Natural killer cell treated with Interleukin-12 subunit alpha and Interleukin-12 subunit beta and Interleukin-15 and Interleukin-18, amount 100 ng/mL, for 72 hours (primary cell): Measurements from ENCODE around the gene PDZRN4. TPM values are rescaled to one million over a fixed set of nuclear protein-coding genes. Genes with fewer than 3 reads are reported as not detected.
"Not testable (repeated sequence)": the region's sequence is repeated elsewhere in the genome, so short reads cannot be mapped to it uniquely, and the experiment has no call there.

Source experiments
- ATAC-seq, 2 donors: fragments of 150-1000 bp; cut with Tn5 transposase in 1 of 2; sonication (Bioruptor Pico), chemical (Tn5 transposase) in 1 of 2; 2 replicates each; pipeline ENCODE4 v1.10.0; 2021
- DNase-seq: peaks from one replicate; pipeline ENCODE4 v3.0.0; 2022; ENCODE audit warnings: low spot score
- H3K27ac Mint-ChIP-seq, 2 donors: 1 replicate in 1 of 2; 2 replicates in 1 of 2; pipeline ENCODE4 v1.8.0; 2022; ENCODE audit warnings: mixed read lengths in 2 of 2, mild to moderate bottlenecking in 1 of 2, moderate library complexity in 1 of 2
- H3K27me3 Mint-ChIP-seq, 2 donors: 1 replicate in 1 of 2; 2 replicates in 1 of 2; pipeline ENCODE4 v1.8.0; 2022; ENCODE audit warnings: mixed read lengths in 2 of 2
- H3K36me3 Mint-ChIP-seq: one replicate; pipeline ENCODE4 v1.8.0; 2022; ENCODE audit warnings: mixed read lengths
- H3K4me1 Mint-ChIP-seq, 2 donors: 1 replicate in 1 of 2; 2 replicates in 1 of 2; pipeline ENCODE4 v1.8.0; 2022; ENCODE audit warnings: low read depth in 2 of 2, mixed read lengths in 2 of 2, mild to moderate bottlenecking in 1 of 2
- H3K4me3 Mint-ChIP-seq: one replicate; pipeline ENCODE4 v1.8.0; 2022; ENCODE audit warnings: mixed read lengths
- H3K9me3 Mint-ChIP-seq: 2 replicates; pipeline ENCODE4 v1.8.0; 2022; ENCODE audit warnings: mixed read lengths
- total RNA-seq, 2 donors: library from RNA; stranded (reverse); gene quantifications; one replicate each; pipeline ENCODE4 v1.2.3, GENCODE V29; 2022

Gene PDZRN4
- total RNA-seq, 2 donors from 2014 or later, result not detected

DNA sequence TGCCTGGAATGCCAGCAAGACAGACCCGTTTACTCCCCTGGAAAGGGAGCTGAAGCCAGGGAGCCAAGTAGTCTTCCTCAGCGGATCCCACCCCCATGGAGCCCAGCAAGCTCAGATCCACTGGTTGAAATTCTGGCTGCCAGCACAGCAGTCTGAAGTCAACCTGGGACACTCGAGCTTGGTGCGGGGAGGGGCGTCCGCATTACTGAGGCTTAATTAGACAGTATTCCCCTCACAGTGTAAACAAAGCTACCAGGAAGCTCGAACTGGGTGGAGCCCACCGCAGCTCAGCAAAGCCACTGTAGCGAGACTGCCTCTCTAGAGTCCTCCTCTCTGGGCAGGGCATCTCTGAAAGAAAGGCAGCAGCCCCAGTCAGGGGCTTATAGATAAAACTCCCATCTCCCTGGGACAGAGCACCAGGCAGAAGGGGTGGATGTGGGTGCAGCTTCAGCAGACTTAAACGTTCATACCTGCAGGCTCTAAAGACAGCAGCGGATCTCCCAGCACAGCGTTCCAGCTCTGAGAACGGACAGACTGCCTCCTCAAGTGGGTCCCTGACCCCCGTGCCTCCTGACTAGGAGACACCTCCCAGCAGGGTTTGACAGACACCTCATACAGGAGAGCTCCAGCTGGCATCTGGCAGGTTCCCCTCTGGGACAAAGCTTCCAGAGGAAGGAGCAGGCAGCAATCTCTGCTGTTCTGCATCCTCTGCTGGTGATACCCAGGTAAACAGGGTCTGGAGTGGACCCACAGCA is 92.4 kb downstream of the PDZRN4 start:
- not testable (repeated sequence) for DNase-seq, H3K36me3 Mint-ChIP-seq, H3K27me3 Mint-ChIP-seq, ATAC-seq, H3K9me3 Mint-ChIP-seq, H3K4me3 Mint-ChIP-seq, H3K4me1 Mint-ChIP-seq, H3K27ac Mint-ChIP-seq

DNA sequence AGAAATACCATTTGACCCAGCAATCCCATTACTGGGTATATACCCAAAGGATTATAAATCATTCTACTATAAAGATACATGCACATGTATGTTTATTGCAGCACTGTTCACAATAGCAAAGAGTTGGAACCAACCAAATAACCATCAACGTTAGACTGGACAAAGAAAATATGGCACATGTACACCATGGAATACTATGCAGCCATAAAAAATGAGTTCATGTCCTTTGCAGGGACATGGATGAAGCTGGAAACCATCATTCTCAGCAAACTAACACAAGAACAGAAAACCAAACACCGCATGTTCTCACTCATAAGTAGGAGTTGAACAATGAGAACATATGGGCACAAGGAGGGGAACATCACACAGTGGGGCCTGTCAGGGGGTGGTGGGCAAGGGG is 97.3 kb downstream of the PDZRN4 start:
- not testable (repeated sequence) for ATAC-seq, H3K9me3 Mint-ChIP-seq, H3K27ac Mint-ChIP-seq, H3K4me3 Mint-ChIP-seq, DNase-seq, H3K27me3 Mint-ChIP-seq, H3K36me3 Mint-ChIP-seq, H3K4me1 Mint-ChIP-seq

DNA sequence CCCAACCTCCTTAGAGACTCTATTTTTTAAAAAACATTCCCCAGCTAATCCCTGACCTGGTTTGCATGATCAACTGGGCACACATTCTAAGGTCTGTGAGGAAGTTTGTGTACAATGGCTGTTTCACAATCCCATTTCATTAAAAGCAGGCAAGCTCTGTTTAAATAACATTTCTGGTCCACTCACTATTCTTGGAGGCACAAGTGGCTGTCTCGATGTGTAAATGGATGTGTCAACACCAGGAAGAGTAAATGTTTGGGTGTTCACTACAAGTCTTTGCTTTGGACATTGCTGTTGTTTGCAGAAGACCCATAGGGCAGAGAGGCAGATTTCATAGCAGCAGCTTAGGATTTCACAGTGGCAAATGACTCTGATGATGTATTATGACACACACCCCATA is 98.3 kb downstream of the PDZRN4 start:
- DNase-seq, result no peak
- Mint-ChIP-seq H3K4me3 (no peak overlapping the region), H3K4me1 (no peaks in the 10 kb centered on the region), H3K36me3 (no peaks in the 10 kb centered on the region), H3K27me3 (no peaks in the 10 kb centered on the region), H3K9me3 (no peaks in the 10 kb centered on the region), H3K27ac (no peak overlapping the region)
- ATAC-seq, result no peak

DNA sequence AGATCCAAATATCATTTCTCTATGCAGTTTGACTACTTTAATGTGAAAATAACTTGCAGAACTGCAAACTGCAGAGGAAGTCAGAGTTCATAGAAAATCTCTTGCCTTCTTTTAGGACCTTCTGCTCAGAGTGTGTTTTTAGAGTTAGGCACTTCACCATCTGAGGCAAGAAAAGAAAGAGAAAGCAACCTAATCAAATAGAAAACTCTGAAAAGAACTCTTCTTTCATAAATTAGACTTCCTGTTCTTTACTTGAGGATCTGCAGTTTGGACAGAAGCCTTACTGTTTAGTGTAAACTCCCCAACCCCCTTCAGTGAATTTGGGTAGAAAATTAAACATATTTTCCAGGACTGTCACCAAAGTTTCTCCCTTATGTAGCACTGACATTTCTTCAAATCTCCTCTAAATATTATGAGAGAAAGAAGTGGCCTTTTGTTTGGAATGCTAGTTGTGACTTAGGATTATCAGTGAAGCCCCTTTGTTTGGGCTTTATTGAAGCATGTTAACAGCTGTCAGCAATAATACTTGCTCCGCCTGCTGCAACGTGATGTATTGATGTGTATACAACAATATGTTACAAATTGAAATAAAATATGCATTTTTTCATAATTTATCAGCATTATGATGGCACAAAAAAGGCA is 99.5 kb downstream of the PDZRN4 start:
- Mint-ChIP-seq H3K9me3 (no peaks in the 10 kb centered on the region), H3K27me3 (no peaks in the 10 kb centered on the region), H3K4me3 (no peak overlapping the region), H3K4me1 (no peaks in the 10 kb centered on the region), H3K27ac (no peak overlapping the region), H3K36me3 (no peaks in the 10 kb centered on the region)
- no peak for DNase-seq
- ATAC-seq, result no peak

DNA sequence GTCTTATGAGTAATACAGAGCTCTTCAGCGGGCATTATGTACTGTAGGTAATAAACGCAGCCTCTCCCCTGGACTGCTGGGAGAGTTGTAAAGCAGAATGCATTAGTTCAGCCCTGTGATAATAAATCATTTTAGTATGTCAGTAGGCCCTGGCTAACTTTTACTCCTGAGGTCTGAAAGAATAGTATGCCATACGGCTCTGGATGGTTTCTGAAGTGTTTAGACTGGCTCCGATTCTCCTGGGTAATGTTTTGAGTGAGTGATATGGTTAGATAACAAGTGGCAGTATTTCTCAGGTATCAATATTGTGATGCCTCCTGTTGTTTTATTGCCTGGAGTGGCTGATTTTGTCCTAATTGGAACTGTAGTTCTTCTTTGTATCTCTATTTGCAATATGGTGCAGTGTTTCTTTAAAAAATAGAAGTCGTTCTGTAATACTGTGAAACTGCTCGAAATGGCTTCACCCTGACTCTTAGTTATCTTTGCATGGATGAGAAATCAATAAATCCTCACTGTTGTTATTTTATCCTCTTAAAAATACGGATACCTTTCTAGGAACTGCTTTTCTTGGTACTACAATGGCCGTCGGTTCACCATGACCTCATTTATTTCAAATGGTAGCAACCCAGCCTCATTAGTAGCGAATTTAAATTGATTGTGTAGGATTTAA is 100.2 kb downstream of the PDZRN4 start:
- H3K36me3 Mint-ChIP-seq, result no peaks in the 10 kb centered on the region
- ATAC-seq (no peak), DNase-seq (no peak)
- H3K4me3 Mint-ChIP-seq, result no peak overlapping the region
- no peak overlapping the region for H3K27ac Mint-ChIP-seq
- no peaks in the 10 kb centered on the region for H3K4me1 Mint-ChIP-seq
- no peaks in the 10 kb centered on the region for H3K9me3 Mint-ChIP-seq
- no peaks in the 10 kb centered on the region for H3K27me3 Mint-ChIP-seq

DNA sequence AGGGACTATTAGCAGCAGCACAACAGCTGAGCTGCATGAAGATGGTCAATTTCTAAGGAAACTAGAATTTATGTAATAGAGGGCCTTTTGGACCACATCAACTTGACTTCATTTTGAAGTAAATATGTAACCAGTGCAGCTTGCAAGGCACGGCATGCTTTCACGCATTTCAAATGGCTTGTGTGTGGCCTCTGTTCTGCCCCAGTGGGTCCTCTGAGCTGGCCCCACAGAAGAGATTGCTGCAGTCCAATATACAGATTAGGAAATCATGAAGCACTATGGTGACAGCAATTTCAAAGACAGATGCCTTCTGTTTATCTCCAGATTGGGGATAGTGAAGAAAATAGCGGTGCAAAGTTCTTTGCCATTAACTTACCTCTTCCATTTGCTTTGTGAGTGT is 101.4 kb downstream of the PDZRN4 start:
- Mint-ChIP-seq H3K9me3 (no peaks in the 10 kb centered on the region), H3K27ac (no peak overlapping the region), H3K4me3 (no peak overlapping the region), H3K36me3 (no peaks in the 10 kb centered on the region), H3K27me3 (no peaks in the 10 kb centered on the region), H3K4me1 (no peaks in the 10 kb centered on the region)
- DNase-seq (no peak), ATAC-seq (no peak)

DNA sequence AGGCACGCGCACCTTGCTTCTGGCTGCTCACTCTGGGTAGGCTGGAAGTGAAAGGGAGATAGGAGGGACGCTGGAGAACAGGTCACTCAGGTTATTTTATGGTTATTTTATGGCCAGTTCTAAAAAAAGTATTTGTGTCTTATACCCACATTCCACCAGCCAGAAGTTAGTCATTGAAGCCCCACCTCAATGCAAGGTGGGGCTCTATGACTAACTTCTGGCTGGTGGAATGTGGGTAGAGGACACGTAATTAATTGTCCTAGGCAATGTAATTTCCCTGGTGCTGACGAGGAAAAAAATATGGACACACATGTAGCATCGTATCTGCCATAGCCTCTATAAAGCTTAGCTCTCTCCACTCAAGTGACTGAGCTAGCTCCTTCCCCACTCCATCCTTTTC is 104.9 kb downstream of the PDZRN4 start:
- Mint-ChIP-seq H3K27ac (no peak overlapping the region), H3K9me3 (no peaks in the 10 kb centered on the region), H3K27me3 (no peaks in the 10 kb centered on the region), H3K4me1 (no peaks in the 10 kb centered on the region), H3K36me3 (no peaks in the 10 kb centered on the region), H3K4me3 (no peak overlapping the region)
- ATAC-seq (no peak), DNase-seq (no peak)

DNA sequence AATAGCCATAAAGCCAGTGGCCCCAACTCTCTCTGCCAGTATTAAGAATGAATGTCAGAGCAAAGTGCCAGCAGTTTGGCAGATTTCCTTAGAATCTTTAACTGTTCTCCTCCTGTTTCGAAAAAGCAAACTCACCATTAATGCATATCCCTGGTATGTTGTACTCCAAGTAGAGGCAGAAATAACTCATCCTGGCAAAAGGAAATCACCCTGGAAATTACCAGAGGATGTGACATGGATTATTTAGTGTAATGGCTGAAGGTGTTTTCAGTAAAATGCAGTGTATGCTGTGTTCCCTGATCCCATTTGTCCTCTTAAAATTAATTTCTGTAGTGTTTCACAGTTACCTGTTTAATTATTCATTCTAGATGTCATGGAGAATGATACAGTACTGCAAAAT is 105.3 kb downstream of the PDZRN4 start:
- no peak for ATAC-seq
- no peaks in the 10 kb centered on the region for H3K9me3 Mint-ChIP-seq

DNA sequence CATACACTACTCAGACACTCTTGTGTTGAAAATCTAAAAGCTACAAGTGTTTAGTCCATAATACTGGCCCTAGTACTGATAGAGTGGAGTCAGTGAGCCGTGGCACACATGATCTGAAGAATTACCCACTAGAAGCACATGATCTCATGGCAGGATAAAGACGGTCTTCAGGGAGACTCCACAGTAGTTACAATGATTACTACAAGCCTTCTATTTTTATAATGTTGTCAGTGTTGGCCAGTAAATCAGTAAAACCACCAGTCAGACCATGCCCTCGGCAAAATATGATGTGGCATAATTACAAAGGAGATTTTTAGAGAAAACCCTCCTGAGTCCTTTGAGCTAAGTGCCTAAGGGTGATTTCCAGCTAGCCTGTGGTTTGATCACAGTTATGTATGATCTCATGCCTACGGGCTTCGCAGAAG is 114.9 kb downstream of the PDZRN4 start:
- Mint-ChIP-seq H3K4me3 (no peak overlapping the region), H3K9me3 (peaks cover 6% of the 10 kb centered on the region), H3K36me3 (no peaks in the 10 kb centered on the region), H3K27me3 (no peaks in the 10 kb centered on the region), H3K4me1 (no peaks in the 10 kb centered on the region), H3K27ac (no peak overlapping the region)
- ATAC-seq (no peak), DNase-seq (no peak)

More for the DNA sequence above, 105.3 kb downstream of the PDZRN4 start:
- Mint-ChIP-seq H3K27ac (no peak overlapping the region), H3K4me3 (no peak overlapping the region), H3K36me3 (no peaks in the 10 kb centered on the region), H3K27me3 (no peaks in the 10 kb centered on the region), H3K4me1 (no peaks in the 10 kb centered on the region)
- no peak for DNase-seq

DNA sequence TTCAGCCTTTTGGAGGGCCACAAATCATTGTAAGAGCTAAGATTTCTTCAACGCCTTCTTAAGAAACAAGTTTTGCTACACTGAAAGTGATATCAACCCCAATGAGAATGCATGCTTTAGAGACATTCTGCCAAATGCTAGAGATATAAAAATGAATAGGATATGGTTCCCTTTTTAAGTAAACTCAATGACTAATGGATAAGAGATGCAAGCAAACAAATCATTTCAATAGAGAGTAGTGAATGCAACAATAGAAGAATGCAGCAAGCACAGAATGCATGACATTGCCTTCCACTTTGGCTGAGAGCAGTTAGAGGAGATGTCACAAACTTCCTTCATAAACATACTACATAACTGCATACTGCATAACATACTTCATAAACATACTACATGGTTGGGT is 116.4 kb downstream of the PDZRN4 start:
- H3K9me3 Mint-ChIP-seq, result peaks cover 6% of the 10 kb centered on the region
- no peaks in the 10 kb centered on the region for H3K27me3 Mint-ChIP-seq
- H3K4me1 Mint-ChIP-seq, result no peaks in the 10 kb centered on the region
- H3K36me3 Mint-ChIP-seq, result no peaks in the 10 kb centered on the region
- ATAC-seq (no peak), DNase-seq (no peak)
- H3K27ac Mint-ChIP-seq, result no peak overlapping the region
- no peak overlapping the region for H3K4me3 Mint-ChIP-seq

DNA sequence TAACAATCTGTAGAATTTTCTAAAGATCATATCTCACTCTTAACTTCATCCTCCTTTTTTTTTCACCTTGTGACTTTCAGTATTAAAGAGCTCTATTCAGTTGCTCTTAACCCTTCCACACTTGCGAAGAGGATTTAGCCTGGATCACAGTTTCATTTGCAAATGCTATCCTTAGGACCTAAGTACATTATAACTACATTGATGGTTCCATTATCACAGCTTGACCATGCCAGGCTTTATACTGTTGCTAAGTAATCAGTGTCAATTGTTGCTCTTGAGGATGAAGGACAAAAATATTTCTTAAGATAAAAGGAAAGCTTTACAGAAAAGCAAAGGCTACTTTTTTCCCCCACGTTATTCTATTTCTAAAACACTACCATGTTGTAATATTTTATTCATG is 122.2 kb downstream of the PDZRN4 start:
- H3K4me1 Mint-ChIP-seq, result no peaks in the 10 kb centered on the region
- no peaks in the 10 kb centered on the region for H3K27me3 Mint-ChIP-seq
- H3K9me3 Mint-ChIP-seq, result peaks cover 6% of the 10 kb centered on the region
- H3K4me3 Mint-ChIP-seq, result no peak overlapping the region
- H3K36me3 Mint-ChIP-seq, result no peaks in the 10 kb centered on the region
- no peak for DNase-seq
- H3K27ac Mint-ChIP-seq, result no peak overlapping the region
- ATAC-seq, result no peak

DNA sequence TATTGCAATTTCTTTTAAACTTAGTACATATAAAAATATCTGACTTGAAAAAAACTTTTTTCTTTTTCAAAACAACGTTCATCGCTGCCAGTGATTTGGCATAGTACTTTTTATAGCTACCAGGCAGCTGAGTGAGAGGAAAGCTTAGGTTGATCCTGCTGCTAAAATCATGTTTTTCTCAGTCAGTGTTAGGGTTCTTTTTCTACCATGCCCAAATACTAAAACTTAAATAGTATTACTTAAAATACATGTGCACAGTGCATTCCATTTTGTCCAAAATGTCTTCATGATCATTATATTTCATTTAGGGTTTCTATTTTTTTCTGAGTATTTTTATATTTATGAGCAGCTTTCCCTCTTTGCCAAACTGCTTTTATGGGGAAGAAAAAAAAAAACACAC is 123.8 kb downstream of the PDZRN4 start:
- Mint-ChIP-seq H3K27me3 (no peaks in the 10 kb centered on the region), H3K4me1 (no peaks in the 10 kb centered on the region), H3K27ac (no peak overlapping the region), H3K36me3 (no peaks in the 10 kb centered on the region), H3K9me3 (no peaks in the 10 kb centered on the region), H3K4me3 (no peak overlapping the region)
- DNase-seq (no peak), ATAC-seq (no peak)

DNA sequence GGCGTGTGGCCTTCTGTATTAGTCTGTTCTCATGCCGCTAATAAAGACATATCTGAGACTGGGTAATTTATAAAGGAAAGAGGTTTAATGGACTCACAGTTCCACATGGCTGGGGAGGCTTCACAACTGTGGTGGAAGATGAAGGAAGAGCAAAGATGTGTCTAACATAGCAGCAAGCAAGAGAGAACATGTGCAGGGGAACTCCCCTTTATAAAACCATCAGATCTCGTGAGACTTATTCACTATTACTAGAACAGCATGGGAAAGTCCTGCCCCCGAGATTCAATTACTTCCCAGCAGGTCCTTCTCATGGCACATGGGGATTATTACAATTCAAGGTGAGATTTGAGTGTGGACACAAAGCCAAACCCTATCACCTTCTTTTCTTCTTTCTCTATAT is 124.3 kb downstream of the PDZRN4 start:
- H3K9me3 Mint-ChIP-seq, H3K4me3 Mint-ChIP-seq, ATAC-seq, H3K27me3 Mint-ChIP-seq, H3K36me3 Mint-ChIP-seq, H3K4me1 Mint-ChIP-seq, H3K27ac Mint-ChIP-seq, DNase-seq: not testable (repeated sequence)

DNA sequence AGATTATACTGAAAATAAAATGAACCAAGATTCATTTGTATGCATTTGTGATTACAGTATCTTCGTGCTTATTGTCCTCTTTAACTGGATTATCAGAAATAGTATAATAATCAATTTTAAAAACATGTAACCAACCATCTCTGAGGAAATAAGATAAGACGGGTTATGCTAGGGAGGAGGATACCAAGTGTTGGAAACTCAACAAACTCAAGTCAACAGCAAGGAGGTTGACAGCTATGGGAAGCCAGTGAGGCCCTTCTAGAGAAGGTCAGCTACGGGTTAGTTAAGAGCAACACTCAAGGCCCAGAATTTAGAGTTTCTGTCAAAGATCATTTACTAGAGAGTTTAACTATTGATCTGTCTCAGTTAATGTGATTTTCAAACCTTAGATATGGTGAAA is 137.2 kb downstream of the PDZRN4 start:
- Mint-ChIP-seq H3K9me3 (peaks cover 3% of the 10 kb centered on the region), H3K4me1 (no peaks in the 10 kb centered on the region), H3K27me3 (no peaks in the 10 kb centered on the region), H3K27ac (no peak overlapping the region), H3K4me3 (no peak overlapping the region), H3K36me3 (no peaks in the 10 kb centered on the region)
- no peak for DNase-seq
- no peak for ATAC-seq
